WI38 (cell line): ENCODE data around the gene CNR1.

ENCODE experiments used
- H3K4me3 ChIP-seq: 2 replicates; pipeline ENCODE4 v1.5.1; 2011; ENCODE audit warnings: low read depth, mild to moderate bottlenecking, control low read depth, low read length
- CTCF ChIP-seq: IDR thresholded peaks from 2 replicates; pipeline ENCODE4 v1.5.1; 2012; ENCODE audit warnings: low read depth, mild to moderate bottlenecking, control low read depth, low read length

CNR1 gene

GRCh38 chr6:88124925-88125557 is 41.1 kb downstream of the CNR1 start:
- TF ChIP-seq CTCF, result no peak
- no peak overlapping the region for H3K4me3 ChIP-seq

GRCh38 chr6:88120635-88121034 is 45.5 kb downstream of the CNR1 start:
- H3K4me3 ChIP-seq, result no peak overlapping the region
- no peak for TF ChIP-seq CTCF

- TF ChIP-seq CTCF, result no peak
- no peak overlapping the region for H3K4me3 ChIP-seq
These were observed 46.4 kb downstream of the CNR1 start for GRCh38 chr6:88119769-88120168.

GRCh38 chr6:88116276-88116675 is 49.9 kb downstream of the CNR1 start:
- no peak for TF ChIP-seq CTCF
- H3K4me3 ChIP-seq, result no peak overlapping the region

- TF ChIP-seq CTCF, result no peak
- no peak overlapping the region for H3K4me3 ChIP-seq
These were observed 50.8 kb downstream of the CNR1 start for GRCh38 chr6:88115307-88115706.

- no peak for TF ChIP-seq CTCF
- no peak overlapping the region for H3K4me3 ChIP-seq
These were observed 51.3 kb downstream of the CNR1 start for GRCh38 chr6:88114838-88115237.

- TF ChIP-seq CTCF, result no peak
These were observed 54.2 kb downstream of the CNR1 start for GRCh38 chr6:88111991-88112390.

More at GRCh38 chr6:88111991-88112390, 54.2 kb downstream of the CNR1 start:
- no peak overlapping the region for H3K4me3 ChIP-seq
